ENCODE measurements around the gene ITGA1.

The ITGA1 gene

DNA sequence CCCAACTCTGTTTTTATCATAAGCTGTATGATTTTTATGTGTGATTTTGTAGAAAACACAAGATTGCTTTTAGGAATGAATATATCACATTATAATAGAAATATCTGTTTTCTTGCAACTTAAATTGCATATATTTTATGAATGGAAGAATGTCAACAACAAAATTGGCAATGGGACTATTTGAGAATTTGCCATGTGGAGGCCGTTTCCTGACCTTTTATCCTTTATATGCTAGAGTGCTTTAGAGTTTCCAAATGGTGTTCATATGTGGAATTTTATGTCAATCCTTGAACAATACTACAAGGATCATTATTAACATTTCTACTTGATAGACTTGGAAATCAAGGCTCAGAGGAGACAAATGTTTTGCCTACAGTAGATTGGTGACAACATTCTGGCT is 34.2 kb downstream of the ITGA1 start:
- no peak overlapping the region for H3K9ac ChIP-seq (ENCODE audit: low read length in 5 of 5)
- H3K27ac ChIP-seq (ENCODE audit: low read depth, low read length) = peak overlapping the region; percentile 70
- peaks cover 8 to 34% (median 23%) of the 10 kb centered on the region in 5 donors for H3K4me1 ChIP-seq (ENCODE audit: control insufficient read depth in 5 of 5, insufficient read depth in 5 of 5, low read length in 5 of 5)
- H3K4me3 ChIP-seq (ENCODE audit: low read depth in 1 of 5, low read length in 5 of 5) = no peak overlapping the region
- no peaks in the 10 kb centered on the region for H3K27me3 ChIP-seq (ENCODE audit: control insufficient read depth in 5 of 5, insufficient read depth in 4 of 5, low read length in 5 of 5)
- H3K36me3 ChIP-seq (ENCODE audit: control insufficient read depth in 5 of 5, insufficient read depth in 5 of 5, low read length in 5 of 5) = no peaks in the 10 kb centered on the region
- H3K9me3 ChIP-seq (ENCODE audit: control insufficient read depth in 5 of 5, low read length in 5 of 5) = no peaks in the 10 kb centered on the region

DNA sequence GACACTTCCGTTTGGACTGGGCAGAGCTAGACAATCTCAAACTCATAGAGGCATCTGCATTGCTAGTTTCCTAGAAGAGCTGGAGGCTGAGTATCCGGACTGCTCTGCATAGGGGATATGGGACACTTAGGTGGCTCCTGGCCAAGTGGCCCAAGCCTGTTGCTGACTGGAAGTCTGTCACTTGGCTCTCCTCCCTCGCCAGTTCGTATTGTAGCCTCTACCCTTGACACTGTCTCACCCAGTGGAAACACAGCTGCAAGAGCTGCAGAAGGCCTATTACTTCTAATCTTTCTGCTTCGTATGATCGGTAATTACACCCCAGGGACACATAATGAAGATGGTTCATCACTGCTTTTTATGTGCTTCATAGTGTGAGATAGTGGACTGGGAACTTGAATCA is 34.7 kb downstream of the ITGA1 start:
- Histone ChIP-seq H3K4me3 (ENCODE audit: low read depth in 1 of 5, low read length in 5 of 5) (no peak overlapping the region), H3K27me3 (ENCODE audit: control insufficient read depth in 5 of 5, insufficient read depth in 4 of 5, low read length in 5 of 5) (no peaks in the 10 kb centered on the region), H3K9me3 (ENCODE audit: control insufficient read depth in 5 of 5, low read length in 5 of 5) (no peaks in the 10 kb centered on the region), H3K4me1 (ENCODE audit: control insufficient read depth in 5 of 5, insufficient read depth in 5 of 5, low read length in 5 of 5) (peaks cover 8 to 31% (median 23%) of the 10 kb centered on the region in 5 donors), H3K27ac (ENCODE audit: low read depth, low read length) (peak overlapping the region; percentile 70), H3K36me3 (ENCODE audit: control insufficient read depth in 5 of 5, insufficient read depth in 5 of 5, low read length in 5 of 5) (no peaks in the 10 kb centered on the region), H3K9ac (ENCODE audit: low read length in 5 of 5) (no peak overlapping the region)

DNA sequence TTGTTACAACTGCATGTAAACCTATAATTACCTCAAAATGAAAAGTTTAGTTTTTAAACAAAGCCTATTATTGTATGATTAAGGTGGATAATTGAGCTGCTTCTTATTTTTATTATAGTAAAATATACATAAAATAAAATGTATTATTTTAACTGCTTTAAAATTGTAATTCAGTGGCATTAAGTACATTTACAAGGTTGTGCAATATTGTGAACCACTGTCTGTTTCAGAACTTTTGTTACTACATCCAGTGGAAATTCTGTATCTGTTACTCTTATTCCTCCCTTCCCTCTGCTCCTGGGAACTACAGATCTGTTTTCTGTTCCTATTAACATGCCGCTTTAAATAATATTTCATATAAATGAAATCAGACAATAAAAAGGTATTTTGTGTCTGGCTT is 37.1 kb downstream of the ITGA1 start:
- no peaks in the 10 kb centered on the region for H3K27me3 ChIP-seq (ENCODE audit: control insufficient read depth in 5 of 5, insufficient read depth in 4 of 5, low read length in 5 of 5)
- H3K4me3 ChIP-seq (ENCODE audit: low read depth in 1 of 5, low read length in 5 of 5) = no peak overlapping the region
- no peak overlapping the region for H3K9ac ChIP-seq (ENCODE audit: low read length in 5 of 5)
- H3K4me1 ChIP-seq (ENCODE audit: control insufficient read depth in 5 of 5, insufficient read depth in 5 of 5, low read length in 5 of 5) = peaks cover 8 to 25% (median 18%) of the 10 kb centered on the region in 5 donors
- H3K27ac ChIP-seq (ENCODE audit: low read depth, low read length) = no peak overlapping the region
- H3K9me3 ChIP-seq (ENCODE audit: control insufficient read depth in 5 of 5, low read length in 5 of 5) = peaks cover 0 to 5% (median 0%) of the 10 kb centered on the region in 5 donors
- no peaks in the 10 kb centered on the region for H3K36me3 ChIP-seq (ENCODE audit: control insufficient read depth in 5 of 5, insufficient read depth in 5 of 5, low read length in 5 of 5)

DNA sequence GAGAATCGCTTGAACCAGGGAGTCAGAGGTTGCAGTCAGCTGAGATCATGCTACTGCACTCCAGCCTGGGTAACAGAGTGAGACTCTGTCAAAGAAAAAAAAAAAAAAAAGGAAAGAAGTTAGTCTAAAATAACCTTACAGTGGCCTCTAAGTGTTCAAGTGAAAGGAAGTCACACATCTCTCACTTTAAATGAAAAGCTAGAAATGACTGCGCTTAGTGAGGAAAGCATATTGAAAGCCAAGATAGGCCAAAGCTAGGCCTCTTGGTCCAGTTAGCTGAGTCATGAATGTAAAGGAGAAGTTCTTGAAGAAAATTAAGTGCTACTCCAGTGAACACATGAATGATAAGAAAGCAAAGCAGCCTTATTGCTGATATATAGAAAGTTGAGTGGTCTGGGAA is 38.1 kb downstream of the ITGA1 start:
- Histone ChIP-seq H3K9me3 (ENCODE audit: control insufficient read depth in 5 of 5, low read length in 5 of 5) (peaks cover 0 to 5% (median 0%) of the 10 kb centered on the region in 5 donors), H3K27ac (ENCODE audit: low read depth, low read length) (no peak overlapping the region), H3K9ac (ENCODE audit: low read length in 5 of 5) (no peak overlapping the region), H3K4me3 (ENCODE audit: low read depth in 1 of 5, low read length in 5 of 5) (no peak overlapping the region), H3K4me1 (ENCODE audit: control insufficient read depth in 5 of 5, insufficient read depth in 5 of 5, low read length in 5 of 5) (peaks cover 8 to 29% (median 22%) of the 10 kb centered on the region in 5 donors), H3K36me3 (ENCODE audit: control insufficient read depth in 5 of 5, insufficient read depth in 5 of 5, low read length in 5 of 5) (no peaks in the 10 kb centered on the region), H3K27me3 (ENCODE audit: control insufficient read depth in 5 of 5, insufficient read depth in 4 of 5, low read length in 5 of 5) (no peaks in the 10 kb centered on the region)

DNA sequence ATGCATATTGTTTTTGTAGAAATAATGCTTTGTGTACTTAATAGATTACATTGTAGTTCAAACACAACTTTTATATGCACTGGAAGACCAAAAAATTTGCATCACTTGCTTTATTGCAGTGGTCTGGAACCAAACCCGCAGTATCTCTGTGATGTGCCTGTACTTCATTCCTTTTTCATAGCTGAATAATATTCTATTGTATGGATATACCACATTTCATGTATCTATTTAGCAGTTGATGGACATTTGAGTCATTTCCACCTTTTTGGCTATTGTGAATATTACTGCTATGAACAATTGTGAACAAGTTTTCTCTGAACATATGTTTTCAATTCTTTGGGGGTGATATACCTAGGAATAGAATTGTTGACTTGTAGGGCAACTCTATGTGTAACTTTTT is 40.1 kb downstream of the ITGA1 start:
- Histone ChIP-seq H3K9me3 (ENCODE audit: control insufficient read depth in 5 of 5, low read length in 5 of 5) (peaks cover 0 to 5% (median 0%) of the 10 kb centered on the region in 5 donors), H3K36me3 (ENCODE audit: control insufficient read depth in 5 of 5, insufficient read depth in 5 of 5, low read length in 5 of 5) (no peaks in the 10 kb centered on the region), H3K4me3 (ENCODE audit: low read depth in 1 of 5, low read length in 5 of 5) (no peak overlapping the region), H3K4me1 (ENCODE audit: control insufficient read depth in 5 of 5, insufficient read depth in 5 of 5, low read length in 5 of 5) (peaks cover 3 to 21% (median 11%) of the 10 kb centered on the region in 5 donors), H3K27me3 (ENCODE audit: control insufficient read depth in 5 of 5, insufficient read depth in 4 of 5, low read length in 5 of 5) (no peaks in the 10 kb centered on the region), H3K27ac (ENCODE audit: low read depth, low read length) (no peak overlapping the region), H3K9ac (ENCODE audit: low read length in 5 of 5) (no peak overlapping the region)

DNA sequence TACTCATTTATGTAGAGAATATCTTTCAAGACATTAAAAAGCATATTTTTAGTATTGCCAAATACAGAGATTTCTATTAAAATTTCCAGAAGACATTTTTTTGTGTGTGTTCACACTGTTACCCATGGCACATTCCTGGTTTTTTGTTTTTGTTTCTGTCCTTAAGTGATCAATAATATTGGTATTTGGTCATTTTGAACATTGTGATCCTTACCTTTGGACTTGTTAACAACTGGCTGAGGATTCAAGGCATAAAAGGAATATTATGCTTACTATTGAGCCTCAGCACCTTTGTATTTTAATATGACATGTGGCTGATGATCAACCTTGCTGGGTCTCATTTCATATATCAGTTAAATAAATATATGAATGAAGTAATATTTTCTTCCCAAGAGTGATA is 41.9 kb downstream of the ITGA1 start:
- peak overlapping the region; percentile 37 for H3K27ac ChIP-seq (ENCODE audit: low read depth, low read length)
- H3K27me3 ChIP-seq (ENCODE audit: control insufficient read depth in 5 of 5, insufficient read depth in 4 of 5, low read length in 5 of 5) = no peaks in the 10 kb centered on the region
- H3K9me3 ChIP-seq (ENCODE audit: control insufficient read depth in 5 of 5, low read length in 5 of 5) = peaks cover 0 to 5% (median 0%) of the 10 kb centered on the region in 5 donors
- no peak overlapping the region for H3K9ac ChIP-seq (ENCODE audit: low read length in 5 of 5)
- H3K4me3 ChIP-seq (ENCODE audit: low read depth in 1 of 5, low read length in 5 of 5) = no peak overlapping the region
- peaks cover 0 to 12% (median 5%) of the 10 kb centered on the region in 5 donors for H3K4me1 ChIP-seq (ENCODE audit: control insufficient read depth in 5 of 5, insufficient read depth in 5 of 5, low read length in 5 of 5)
- no peaks in the 10 kb centered on the region for H3K36me3 ChIP-seq (ENCODE audit: control insufficient read depth in 5 of 5, insufficient read depth in 5 of 5, low read length in 5 of 5)

DNA sequence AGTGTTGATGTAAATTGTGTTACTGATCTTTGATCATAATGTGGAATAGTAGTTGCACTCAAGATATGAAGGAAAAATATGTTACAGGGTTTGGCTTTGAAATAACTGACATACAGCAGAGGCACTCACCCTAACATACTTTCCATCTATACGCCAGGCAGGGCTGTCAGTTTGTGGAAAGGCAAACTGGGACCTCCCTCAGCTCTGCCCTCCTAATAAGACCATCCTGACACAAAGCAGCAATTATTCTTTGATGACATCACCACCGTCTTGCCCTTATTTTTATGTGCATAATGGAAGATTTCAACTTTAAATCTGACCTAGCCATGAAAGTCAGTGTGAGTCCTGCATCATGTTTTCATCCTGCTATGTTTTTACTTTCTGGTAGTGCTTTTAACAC is 42.9 kb downstream of the ITGA1 start:
- Histone ChIP-seq H3K9ac (ENCODE audit: low read length in 5 of 5) (peak overlapping the region in 1 of 5 donors; percentile 52), H3K27me3 (ENCODE audit: control insufficient read depth in 5 of 5, insufficient read depth in 4 of 5, low read length in 5 of 5) (no peaks in the 10 kb centered on the region), H3K9me3 (ENCODE audit: control insufficient read depth in 5 of 5, low read length in 5 of 5) (peaks cover 0 to 5% (median 0%) of the 10 kb centered on the region in 5 donors), H3K27ac (ENCODE audit: low read depth, low read length) (peak overlapping the region; percentile 37), H3K36me3 (ENCODE audit: control insufficient read depth in 5 of 5, insufficient read depth in 5 of 5, low read length in 5 of 5) (no peaks in the 10 kb centered on the region), H3K4me1 (ENCODE audit: control insufficient read depth in 5 of 5, insufficient read depth in 5 of 5, low read length in 5 of 5) (peaks cover 0 to 8% (median 5%) of the 10 kb centered on the region in 5 donors), H3K4me3 (ENCODE audit: low read depth in 1 of 5, low read length in 5 of 5) (no peak overlapping the region)

DNA sequence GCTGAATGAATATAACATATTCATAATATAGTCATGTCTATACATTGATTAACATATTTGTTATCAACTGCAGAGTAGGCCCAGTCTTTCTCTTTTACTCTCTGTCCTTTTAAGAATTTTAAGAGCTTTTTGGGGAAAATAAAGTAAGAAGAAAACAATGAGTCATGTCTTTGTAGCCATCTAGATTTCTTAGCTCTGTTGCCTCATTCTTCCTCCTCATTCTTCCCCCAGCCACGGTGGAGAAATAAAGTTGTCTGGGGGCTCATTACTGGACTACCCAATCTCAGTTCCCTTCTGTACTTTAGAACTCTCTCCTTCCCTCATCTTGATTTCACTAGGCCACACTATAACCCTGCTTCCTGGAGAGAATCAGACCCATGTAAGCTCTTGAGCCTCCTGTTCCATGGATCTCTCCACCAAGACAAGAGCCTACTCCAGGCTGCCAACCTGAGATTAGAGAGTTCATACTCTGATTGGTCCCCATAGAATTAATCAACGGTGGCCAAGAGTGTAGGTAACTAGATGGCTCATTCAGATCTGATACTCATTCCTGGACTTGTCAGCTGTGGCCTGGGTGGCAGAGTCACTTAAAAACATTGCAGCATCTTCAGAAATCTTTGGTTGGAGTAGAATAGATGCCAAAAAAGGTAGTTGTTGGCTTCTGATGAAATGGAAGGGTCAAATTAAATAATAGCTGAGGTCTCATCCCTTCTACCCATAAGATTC is 44.2 kb downstream of the ITGA1 start:
- Histone ChIP-seq H3K27ac (ENCODE audit: low read depth, low read length) (no peak overlapping the region), H3K27me3 (ENCODE audit: control insufficient read depth in 5 of 5, insufficient read depth in 4 of 5, low read length in 5 of 5) (no peaks in the 10 kb centered on the region), H3K4me3 (ENCODE audit: low read depth in 1 of 5, low read length in 5 of 5) (no peak overlapping the region), H3K36me3 (ENCODE audit: control insufficient read depth in 5 of 5, insufficient read depth in 5 of 5, low read length in 5 of 5) (no peaks in the 10 kb centered on the region), H3K9me3 (ENCODE audit: control insufficient read depth in 5 of 5, low read length in 5 of 5) (peaks cover 0 to 5% (median 0%) of the 10 kb centered on the region in 5 donors), H3K4me1 (ENCODE audit: control insufficient read depth in 5 of 5, insufficient read depth in 5 of 5, low read length in 5 of 5) (peaks cover 0 to 11% (median 5%) of the 10 kb centered on the region in 5 donors), H3K9ac (ENCODE audit: low read length in 5 of 5) (no peak overlapping the region)

DNA sequence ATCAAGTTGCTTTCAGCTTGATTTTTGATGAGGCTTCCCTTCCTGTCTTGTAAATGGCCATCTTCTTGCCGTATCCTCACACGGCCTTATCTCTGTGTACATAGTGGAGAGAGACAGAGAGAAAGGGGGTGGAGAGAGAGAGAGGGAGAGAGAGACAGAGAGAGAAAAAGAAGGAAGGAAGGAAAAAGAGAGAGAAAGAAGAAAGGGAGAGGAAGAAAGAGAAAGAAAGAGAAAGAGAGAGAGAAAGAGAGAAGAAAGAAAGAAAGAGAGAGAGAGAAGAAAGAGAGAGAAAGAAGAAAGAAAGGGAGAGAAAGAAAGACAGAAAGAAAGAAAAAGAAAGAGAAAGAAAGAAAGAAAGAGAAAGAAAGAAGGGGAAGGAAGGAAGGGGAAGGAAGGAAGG is 46.6 kb downstream of the ITGA1 start:
- Histone ChIP-seq H3K27me3 (ENCODE audit: control insufficient read depth in 5 of 5, insufficient read depth in 4 of 5, low read length in 5 of 5) (no peaks in the 10 kb centered on the region), H3K9ac (ENCODE audit: low read length in 5 of 5) (no peak overlapping the region), H3K9me3 (ENCODE audit: control insufficient read depth in 5 of 5, low read length in 5 of 5) (no peaks in the 10 kb centered on the region), H3K27ac (ENCODE audit: low read depth, low read length) (peak overlapping the region; percentile 13), H3K36me3 (ENCODE audit: control insufficient read depth in 5 of 5, insufficient read depth in 5 of 5, low read length in 5 of 5) (no peaks in the 10 kb centered on the region), H3K4me3 (ENCODE audit: low read depth in 1 of 5, low read length in 5 of 5) (no peak overlapping the region), H3K4me1 (ENCODE audit: control insufficient read depth in 5 of 5, insufficient read depth in 5 of 5, low read length in 5 of 5) (peaks cover 0 to 18% (median 14%) of the 10 kb centered on the region in 5 donors)

DNA sequence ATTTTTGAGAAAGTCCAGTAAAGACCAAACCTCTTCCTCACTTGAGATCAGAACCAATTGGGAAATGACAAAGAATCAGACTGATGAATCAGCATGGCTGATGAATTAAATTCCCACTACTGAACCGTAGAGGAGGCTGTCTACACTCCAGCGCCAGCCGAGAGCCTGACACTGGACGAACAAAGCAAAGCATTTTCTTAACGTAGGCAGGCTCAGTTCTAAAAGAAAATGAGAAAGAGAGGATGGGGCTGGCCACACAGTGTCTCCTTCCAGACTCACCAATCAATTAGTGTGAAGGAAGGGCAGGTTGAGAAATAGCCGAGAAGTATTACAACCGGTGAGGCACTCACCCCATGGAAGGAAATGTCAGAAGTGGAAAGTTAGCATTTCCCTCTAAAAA is 49.4 kb downstream of the ITGA1 start:
- Histone ChIP-seq H3K9me3 (ENCODE audit: control insufficient read depth in 5 of 5, low read length in 5 of 5) (no peaks in the 10 kb centered on the region), H3K27ac (ENCODE audit: low read depth, low read length) (peak overlapping the region; percentile 80), H3K27me3 (ENCODE audit: control insufficient read depth in 5 of 5, insufficient read depth in 4 of 5, low read length in 5 of 5) (no peaks in the 10 kb centered on the region), H3K4me3 (ENCODE audit: low read depth in 1 of 5, low read length in 5 of 5) (no peak overlapping the region), H3K9ac (ENCODE audit: low read length in 5 of 5) (peak overlapping the region in 2 of 5 donors; percentile 13 to 30), H3K4me1 (ENCODE audit: control insufficient read depth in 5 of 5, insufficient read depth in 5 of 5, low read length in 5 of 5) (peaks cover 0 to 26% (median 20%) of the 10 kb centered on the region in 5 donors), H3K36me3 (ENCODE audit: control insufficient read depth in 5 of 5, insufficient read depth in 5 of 5, low read length in 5 of 5) (no peaks in the 10 kb centered on the region)

Data from subcutaneous abdominal adipose tissue (tissue), 5 donors.